SK-N-SH (cell line): Measurements from ENCODE around the gene CDK8. TPM values are rescaled to one million over a fixed set of nuclear protein-coding genes. Genes with fewer than 3 reads are reported as not detected.

ENCODE experiments used
- CTCF ChIA-PET: fragments of 300-600, 350-600 bp; formaldehyde crosslinking; extraction: SDS; loops from one replicate; lab custom pipeline; 2021; lab: Yijun Ruan, JAX
- POLR2A ChIA-PET: fragments of 350-600 bp; sonication (Branson Sonifier 250); formaldehyde crosslinking; extraction: SDS; loops from one replicate; lab custom pipeline; 2020; ENCODE audit warnings: antibody characterized with exemption, inconsistent platforms; lab: Yijun Ruan, JAX
- DNase-seq: peaks from one replicate; pipeline ENCODE4 v3.0.0; 2012
- H2AFZ ChIP-seq: fragments of 200-600 bp; sonication (generic); 2 replicates; pipeline ENCODE4 v1.8.1; 2016; ENCODE audit warnings: antibody characterized with exemption, mild to moderate bottlenecking, low read depth
- H3F3A ChIP-seq: fragments of 200-600 bp; sonication (generic); replicated peaks from 2 replicates; pipeline ENCODE3; 2016; ENCODE audit warnings: antibody characterized with exemption, mild to moderate bottlenecking; ENCODE audit not compliant: insufficient read depth
- H3K27ac ChIP-seq, 2 experiments: fragments of 200-500 bp in 1 of 2; fragments of 200-600 bp in 1 of 2; sonication (Bioruptor generic) in 1 of 2; sonication (generic), shearing (Covaris generic) in 1 of 2; 2 replicates each; pipeline versions ENCODE4 v1.5.1 to v1.6.1; 2014 to 2016; ENCODE audit warnings: low read depth in 2 of 2, inconsistent platforms in 1 of 2, low read length in 1 of 2, mild to moderate bottlenecking in 1 of 2, mixed read lengths in 1 of 2
- H3K27me3 ChIP-seq: fragments of 200-600 bp; sonication (generic), shearing (Covaris generic); 2 replicates; pipeline ENCODE4 v1.6.1; 2016; ENCODE audit warnings: mixed run types; ENCODE audit not compliant: insufficient read depth
- H3K36me3 ChIP-seq, 2 experiments: fragments of 200-500 bp in 1 of 2; fragments of 200-600 bp in 1 of 2; sonication (Bioruptor generic) in 1 of 2; sonication (generic) in 1 of 2; replicated peaks in 1 of 2; 2 replicates each; pipeline versions ENCODE3 to v1.5.1; 2014 to 2016; ENCODE audit warnings: low read length in 1 of 2, mild to moderate bottlenecking in 1 of 2; ENCODE audit not compliant: insufficient read depth in 2 of 2, control insufficient read depth in 1 of 2
- H3K4me1 ChIP-seq, 2 experiments: fragments of 200-500 bp in 1 of 2; fragments of 200-600 bp in 1 of 2; sonication (Bioruptor generic) in 1 of 2; sonication (generic), shearing (Covaris generic) in 1 of 2; 2 replicates each; pipeline versions ENCODE4 v1.5.1 to v1.6.1; 2014 to 2016; ENCODE audit warnings: low read depth in 1 of 2, low read length in 1 of 2, mixed run types in 1 of 2; ENCODE audit not compliant: insufficient read depth in 2 of 2, control insufficient read depth in 1 of 2
- H3K4me2 ChIP-seq: fragments of 200-600 bp; sonication (generic), shearing (Covaris generic); 2 replicates; pipeline ENCODE4 v1.6.1; 2017; ENCODE audit warnings: mixed run types
- H3K4me3 ChIP-seq, 2 experiments: fragments of 200-500 bp in 1 of 2; fragments of 200-600 bp in 1 of 2; sonication (Bioruptor generic) in 1 of 2; sonication (generic), shearing (Covaris generic) in 1 of 2; 2 replicates each; pipeline versions ENCODE4 v1.5.1 to v1.8.1; 2014 to 2016; ENCODE audit warnings: low read depth in 2 of 2, inconsistent platforms in 1 of 2, low read length in 1 of 2, mild to moderate bottlenecking in 1 of 2, mixed read lengths in 1 of 2, moderate library complexity in 1 of 2
- H3K79me2 ChIP-seq: fragments of 200-600 bp; sonication (generic); 2 replicates; pipeline ENCODE4 v1.8.1; 2017; ENCODE audit warnings: mild to moderate bottlenecking; ENCODE audit not compliant: insufficient read depth
- H3K9ac ChIP-seq: fragments of 200-600 bp; sonication (generic); 2 replicates; pipeline ENCODE4 v1.6.1; 2017; ENCODE audit warnings: mixed run types
- H3K9me2 ChIP-seq: fragments of 200-600 bp; sonication (generic); 2 replicates; pipeline ENCODE4 v1.6.1; 2017; ENCODE audit warnings: mixed run types
- H3K9me3 ChIP-seq: fragments of 200-600 bp; sonication (generic); 2 replicates; pipeline ENCODE4 v1.6.1; 2017; ENCODE audit warnings: mixed run types, mild to moderate bottlenecking, moderate library complexity
- H4K20me1 ChIP-seq: fragments of 200-600 bp; sonication (generic); 2 replicates; pipeline ENCODE4 v1.6.1; 2017; ENCODE audit warnings: mild to moderate bottlenecking, mixed run types; ENCODE audit not compliant: insufficient read depth
- CHD2 ChIP-seq: fragments of 150-350 bp; IDR thresholded peaks from 2 replicates; pipeline ENCODE4 v1.6.1; 2018; ENCODE audit warnings: low read length; ENCODE audit not compliant: partially characterized antibody
- FOXJ3 ChIP-seq: sonication (generic); formaldehyde crosslinking; IDR thresholded peaks from 2 replicates; pipeline ENCODE4 v1.5.1; 2020; ENCODE audit warnings: mild to moderate bottlenecking, missing genetic modification reagents
- MAX ChIP-seq: IDR thresholded peaks from 2 replicates; pipeline ENCODE4 v1.4.0; 2012; ENCODE audit warnings: low read depth
- POLR2AphosphoS5 ChIP-seq: IDR thresholded peaks from 2 replicates; pipeline ENCODE4 v1.6.1; 2012; ENCODE audit warnings: low read depth, low read length
- REST ChIP-seq: IDR thresholded peaks from 2 replicates; pipeline ENCODE4 v1.6.1; 2012; ENCODE audit warnings: mild to moderate bottlenecking, low read depth, low read length, moderate library complexity
- RXRA ChIP-seq: IDR thresholded peaks from 2 replicates; pipeline ENCODE4 v1.4.0; 2012; ENCODE audit warnings: low read depth, mild to moderate bottlenecking, borderline replicate concordance
- TCF12 ChIP-seq: IDR thresholded peaks from 2 replicates; pipeline ENCODE4 v1.4.0; 2012
- WGBS: methylation state at CpG from one replicate; pipeline ENCODE4 v1.1.6; 2017; ENCODE audit warnings: low lambda C conversion rate; 5-methylcytosine and 5-hydroxymethylcytosine counted together
- polyA plus RNA-seq, 3 experiments: library from polyadenylated mRNA; depleted of rRNA; stranded (reverse); fragments of >200 nt; gene quantifications; 2 replicates each; pipeline ENCODE4 v1.2.3, GENCODE V29; 2012
- TF ChIP-seq, protein P1 (sequence below): fragments of 200-600 bp; sonication (generic); IDR thresholded peaks from 2 replicates; pipeline ENCODE4 v1.6.1; 2017; ENCODE audit warnings: antibody characterized with exemption, mild to moderate bottlenecking, moderate library complexity

The CDK8 gene
- polyA plus RNA-seq, 1 of the 3 experiments (the other 2 are of a cell fraction) = 10.1 TPM

GRCh38 chr13:26424181-26424580, 170.3 kb downstream of the CDK8 start:
- no peaks in the 10 kb centered on the region for H3K36me3 ChIP-seq
- no peaks in the 10 kb centered on the region for H3K79me2 ChIP-seq
- no peaks in the 10 kb centered on the region for H3K27me3 ChIP-seq
- no peaks in the 10 kb centered on the region for H3K9me2 ChIP-seq
- H4K20me1 ChIP-seq = no peaks in the 10 kb centered on the region
- H3K4me2 ChIP-seq = no peak overlapping the region
- no peak overlapping the region for H3K4me3 ChIP-seq
- CTCF ChIA-PET = interaction anchor here (0.7 to 1.5 kb wide), 2 partner anchors 58 to 526 kb away, joined by 3 to 4 read pairs; no protein-coding TSS in a partner anchor
- no peak for DNase-seq
- 89% methylated on average over 6 of the region's 14 CpGs for WGBS
- no peaks in the 10 kb centered on the region for H3K9me3 ChIP-seq
- H3K4me1 ChIP-seq = peaks cover 0 to 3% of the 10 kb centered on the region in 2 experiments; a peak in 2 of 4 replicates
- H3K27ac ChIP-seq = no peak overlapping the region
- TF ChIP-seq RXRA (no peak), MAX (no peak), REST (no peak)
- TF ChIP-seq, protein P1, sequence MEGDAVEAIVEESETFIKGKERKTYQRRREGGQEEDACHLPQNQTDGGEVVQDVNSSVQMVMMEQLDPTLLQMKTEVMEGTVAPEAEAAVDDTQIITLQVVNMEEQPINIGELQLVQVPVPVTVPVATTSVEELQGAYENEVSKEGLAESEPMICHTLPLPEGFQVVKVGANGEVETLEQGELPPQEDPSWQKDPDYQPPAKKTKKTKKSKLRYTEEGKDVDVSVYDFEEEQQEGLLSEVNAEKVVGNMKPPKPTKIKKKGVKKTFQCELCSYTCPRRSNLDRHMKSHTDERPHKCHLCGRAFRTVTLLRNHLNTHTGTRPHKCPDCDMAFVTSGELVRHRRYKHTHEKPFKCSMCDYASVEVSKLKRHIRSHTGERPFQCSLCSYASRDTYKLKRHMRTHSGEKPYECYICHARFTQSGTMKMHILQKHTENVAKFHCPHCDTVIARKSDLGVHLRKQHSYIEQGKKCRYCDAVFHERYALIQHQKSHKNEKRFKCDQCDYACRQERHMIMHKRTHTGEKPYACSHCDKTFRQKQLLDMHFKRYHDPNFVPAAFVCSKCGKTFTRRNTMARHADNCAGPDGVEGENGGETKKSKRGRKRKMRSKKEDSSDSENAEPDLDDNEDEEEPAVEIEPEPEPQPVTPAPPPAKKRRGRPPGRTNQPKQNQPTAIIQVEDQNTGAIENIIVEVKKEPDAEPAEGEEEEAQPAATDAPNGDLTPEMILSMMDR = no peak
- POLR2A ChIA-PET = no interaction called here
- no peak overlapping the region for H2AFZ ChIP-seq
- H3F3A ChIP-seq = no peaks in the 10 kb centered on the region
- H3K9ac ChIP-seq = no peak overlapping the region

DNA sequence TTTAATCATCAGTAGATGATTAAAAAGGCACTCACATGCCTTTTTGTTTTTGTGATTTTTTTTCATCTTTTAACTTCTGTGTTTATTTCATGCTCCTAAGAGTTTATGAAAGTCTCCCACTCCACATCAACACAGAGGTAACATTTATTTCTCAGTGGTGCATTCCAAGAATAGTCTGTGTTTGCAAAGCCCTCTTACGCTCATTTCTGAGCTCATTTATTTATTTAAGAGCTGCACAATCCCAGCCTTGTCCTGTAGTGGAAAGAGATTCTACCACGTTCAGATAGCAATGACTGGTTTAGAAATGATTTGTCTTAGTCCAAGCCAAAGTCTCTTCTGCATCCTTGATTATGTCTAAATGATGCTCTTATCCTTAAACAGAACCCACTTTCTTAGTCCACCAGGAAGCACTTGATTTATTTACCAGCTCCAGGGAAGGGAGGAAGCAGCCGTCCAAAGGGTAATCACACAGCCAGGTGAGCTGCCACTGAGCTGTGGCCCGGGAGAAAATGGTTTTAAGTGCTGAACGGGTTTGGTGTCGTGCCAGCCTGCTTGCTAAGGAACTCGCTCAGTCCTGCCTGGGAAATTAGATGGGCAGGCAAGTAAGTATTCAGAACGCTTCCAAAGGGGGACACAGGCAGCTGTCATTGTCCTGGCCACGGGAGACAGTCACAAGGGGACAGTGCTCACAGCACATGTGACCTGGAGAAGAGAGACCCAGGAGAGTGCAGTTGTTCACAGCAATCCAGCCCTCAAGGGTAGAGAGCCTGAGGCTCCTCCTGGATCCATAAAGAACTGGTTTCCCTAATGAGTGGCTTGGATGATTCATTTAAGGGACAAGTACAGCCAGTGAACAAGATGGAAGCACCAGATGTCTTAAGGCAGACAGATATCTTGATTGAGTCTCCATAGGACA, 171.8 kb downstream of the CDK8 start:
- ChIA-PET POLR2A (no interaction called here), CTCF (interaction anchor here (1.1 kb wide), 1 partner anchor 170 kb away, joined by 4 read pairs; no protein-coding TSS in a partner anchor)
- Histone ChIP-seq H3K9ac (no peak overlapping the region), H3K27ac (no peak overlapping the region), H3K4me2 (no peak overlapping the region), H3K36me3 (no peaks in the 10 kb centered on the region), H3K79me2 (no peaks in the 10 kb centered on the region), H4K20me1 (no peaks in the 10 kb centered on the region), H3K4me1 (peaks cover 0 to 3% of the 10 kb centered on the region in 2 experiments; a peak in 2 of 4 replicates), H3K9me2 (no peaks in the 10 kb centered on the region), H3K9me3 (no peaks in the 10 kb centered on the region), H3K27me3 (no peaks in the 10 kb centered on the region), H3K4me3 (no peak overlapping the region), H2AFZ (no peak overlapping the region), H3F3A (no peaks in the 10 kb centered on the region)
- no peak for DNase-seq
- TF ChIP-seq FOXJ3 (no peak), POLR2AphosphoS5 (no peak), TCF12 (no peak), CHD2 (no peak)
- WGBS = 53% methylated on average over 7 of the region's 9 CpGs
